CD4-positive, alpha-beta T cell (primary cell): ENCODE data around the gene CCDC136. TPM values are rescaled to one million over a fixed set of nuclear protein-coding genes. Genes with fewer than 3 reads are reported as not detected.

ENCODE experiments used
- ATAC-seq: fragments of 200-7000 bp; cut with Tn5 transposase; one replicate; pipeline ENCODE4 v1.10.0; 2022; ENCODE audit warnings: mild to moderate bottlenecking; ENCODE audit not compliant: poor library complexity
- CTCF ChIA-PET: fragments of 350-600 bp; sonication (Branson Sonifier 250); formaldehyde crosslinking; loops from one replicate; lab custom pipeline; 2021; ENCODE audit warnings: antibody characterized with exemption, inconsistent platforms; lab: Charles Lee
- POLR2A ChIA-PET: fragments of 350-600 bp; sonication (Branson Sonifier 250); formaldehyde crosslinking; loops from one replicate; lab custom pipeline; 2021; ENCODE audit warnings: antibody characterized with exemption, inconsistent platforms; lab: Charles Lee
- DNase-seq, 14 experiments: peaks; one replicate each; pipeline ENCODE4 v3.0.0-alpha.2; 2013 to 2020; ENCODE audit warnings: mixed read lengths in 2 of 14
- H3K27ac ChIP-seq, 2 donors: one replicate each; pipeline versions ENCODE4 v1.5.1 to v1.7.0; 2013; ENCODE audit warnings: low read length in 2 of 2, low read depth in 1 of 2, mild to moderate bottlenecking in 1 of 2
- H3K27me3 ChIP-seq, 2 experiments: 1 replicate in 1 of 2; 2 replicates in 1 of 2; pipeline versions ENCODE4 v1.6.1 to v1.7.0; 2013; ENCODE audit warnings: low read length in 2 of 2, control low read depth in 1 of 2, mild to moderate bottlenecking in 1 of 2, moderate library complexity in 1 of 2; ENCODE audit not compliant: insufficient read depth in 2 of 2, control insufficient read depth in 1 of 2
- H3K36me3 ChIP-seq: one replicate; pipeline ENCODE4 v1.6.1; 2013; ENCODE audit warnings: low read length, control low read depth; ENCODE audit not compliant: insufficient read depth
- H3K4me1 ChIP-seq: one replicate; pipeline ENCODE4 v1.6.1; 2013; ENCODE audit warnings: low read length, control low read depth; ENCODE audit not compliant: insufficient read depth
- H3K4me3 ChIP-seq: one replicate; pipeline ENCODE4 v1.5.1; 2013; ENCODE audit warnings: mild to moderate bottlenecking, low read length, moderate library complexity
- H3K9me3 ChIP-seq, 2 experiments: 1 replicate in 1 of 2; 2 replicates in 1 of 2; pipeline versions ENCODE4 v1.6.1 to v1.7.0; 2013; ENCODE audit warnings: low read length in 2 of 2, mild to moderate bottlenecking in 2 of 2, control low read depth in 1 of 2, moderate library complexity in 1 of 2; ENCODE audit not compliant: control insufficient read depth in 1 of 2, insufficient read depth in 1 of 2
- H3K27ac Mint-ChIP-seq: one replicate; pipeline ENCODE4 v1.8.0; 2020; ENCODE audit warnings: mixed read lengths
- H3K27me3 Mint-ChIP-seq: one replicate; pipeline ENCODE4 v1.8.0; 2021; ENCODE audit warnings: mixed read lengths
- H3K36me3 Mint-ChIP-seq: one replicate; pipeline ENCODE4 v1.8.0; 2021; ENCODE audit warnings: low read depth, mixed read lengths
- H3K4me1 Mint-ChIP-seq: one replicate; pipeline ENCODE4 v1.8.0; 2021; ENCODE audit warnings: low read depth, mixed read lengths
- H3K4me3 Mint-ChIP-seq: one replicate; pipeline ENCODE4 v1.8.0; 2020; ENCODE audit warnings: mild to moderate bottlenecking, mixed read lengths
- H3K9me3 Mint-ChIP-seq: one replicate; pipeline ENCODE4 v1.8.0; 2020; ENCODE audit warnings: mixed read lengths
- CTCF ChIP-seq: fragments of 200-600 bp; IDR thresholded peaks from one replicate; pipeline ENCODE4 v1.8.0; 2022; ENCODE audit warnings: antibody characterized with exemption, mild to moderate bottlenecking
- intact Hi-C, 2 experiments: fragments of 100-400 bp; cut with DNase I in 1 of 2; cut with micrococcal nuclease in 1 of 2; formaldehyde crosslinking; loops; one replicate each; pipeline versions ENCODE4 v1.15.1 to v1.9.0; 2023 to 2025; cut with DNase I, micrococcal nuclease
- total RNA-seq, 174 experiments: library from RNA in 2 of 174; stranded (reverse) in 2 of 174; gene quantifications; one replicate each; pipeline ENCODE4 v1.2.3 and lab custom pipeline; 2021 to 2026

CCDC136 gene
- total RNA-seq, 2 experiments from 2014 or later, result 4.5 to 4.9 TPM

- no peak for ATAC-seq
- no peaks in the 10 kb centered on the region for H3K9me3 Mint-ChIP-seq
- H3K36me3 ChIP-seq, result no peaks in the 10 kb centered on the region
- H3K9me3 ChIP-seq, result no peaks in the 10 kb centered on the region
- no peaks in the 10 kb centered on the region for H3K4me1 Mint-ChIP-seq
- no peak for TF ChIP-seq CTCF
- H3K4me1 ChIP-seq, result peaks cover 16% of the 10 kb centered on the region
- no peak overlapping the region for H3K27ac ChIP-seq
- CTCF ChIA-PET, result interaction anchor here (1.0 kb wide), 1 partner anchor 87 kb away, joined by 3 read pairs; no protein-coding TSS in a partner anchor
- peaks cover 12% of the 10 kb centered on the region for H3K36me3 Mint-ChIP-seq
- H3K4me3 Mint-ChIP-seq, result no peak overlapping the region
- POLR2A ChIA-PET, result no interaction called here
- no peaks in the 10 kb centered on the region for H3K27me3 ChIP-seq
- no peaks in the 10 kb centered on the region for H3K27me3 Mint-ChIP-seq
- H3K4me3 ChIP-seq, result no peak overlapping the region
- no peak for DNase-seq
- no peak overlapping the region for H3K27ac Mint-ChIP-seq
- intact Hi-C loops, result no loop called here
Observed at GRCh38 chr7:128796327-128796726, 4.6 kb downstream of the CCDC136 start.

GRCh38 chr7:128799451-128799850 is 7.7 kb downstream of the CCDC136 start:
- Histone ChIP-seq H3K4me1 (no peaks in the 10 kb centered on the region), H3K4me3 (no peak overlapping the region), H3K27ac (no peak overlapping the region), H3K36me3 (peaks cover 2% of the 10 kb centered on the region), H3K9me3 (no peaks in the 10 kb centered on the region), H3K27me3 (no peaks in the 10 kb centered on the region)
- intact Hi-C loops, result no loop called here
- Mint-ChIP-seq H3K27me3 (no peaks in the 10 kb centered on the region), H3K4me3 (no peak overlapping the region), H3K9me3 (no peaks in the 10 kb centered on the region), H3K4me1 (no peaks in the 10 kb centered on the region), H3K36me3 (peaks cover 8% of the 10 kb centered on the region), H3K27ac (no peak overlapping the region)
- no peak for ATAC-seq
- POLR2A ChIA-PET, result no interaction called here
- CTCF ChIA-PET, result no interaction called here
- no peak for DNase-seq
- TF ChIP-seq CTCF, result no peak

- peaks cover 3% of the 10 kb centered on the region for H3K36me3 ChIP-seq
Observed at GRCh38 chr7:128800567-128800966, 8.8 kb downstream of the CCDC136 start.

More at GRCh38 chr7:128800567-128800966, 8.8 kb downstream of the CCDC136 start:
- ChIA-PET POLR2A (no interaction called here), CTCF (no interaction called here)
- DNase-seq (no peak), ATAC-seq (no peak)
- Histone ChIP-seq H3K27me3 (no peaks in the 10 kb centered on the region), H3K9me3 (no peaks in the 10 kb centered on the region), H3K4me1 (no peaks in the 10 kb centered on the region), H3K27ac (no peak overlapping the region), H3K4me3 (no peak overlapping the region)
- Mint-ChIP-seq H3K4me3 (no peak overlapping the region), H3K27ac (no peak overlapping the region), H3K27me3 (no peaks in the 10 kb centered on the region), H3K4me1 (no peaks in the 10 kb centered on the region), H3K9me3 (no peaks in the 10 kb centered on the region), H3K36me3 (peaks cover 15% of the 10 kb centered on the region)
- intact Hi-C loops, result no loop called here
- no peak for TF ChIP-seq CTCF
